Trophoblast cell (in vitro differentiated cells and primary cell): Measurements from ENCODE around the gene RTL10.
"Not testable (repeated sequence)": the region's sequence is repeated elsewhere in the genome, so short reads cannot be mapped to it uniquely, and the experiment has no call there.

Source experiments
- DNase-seq, 2 donors: peaks; one replicate each; pipeline ENCODE4 v3.0.0-alpha.2; 2016
- H2AFZ ChIP-seq: 2 replicates; pipeline ENCODE4 v1.6.1; 2013; ENCODE audit warnings: low read length, moderate library complexity, mild to moderate bottlenecking; ENCODE audit not compliant: insufficient read depth, poor library complexity
- H2AK5ac ChIP-seq: 2 replicates; pipeline ENCODE4 v1.6.1; 2013; ENCODE audit warnings: mild to moderate bottlenecking, low read length
- H2BK120ac ChIP-seq: 2 replicates; pipeline ENCODE4 v1.6.1; 2013; ENCODE audit warnings: low read length, mild to moderate bottlenecking, moderate library complexity; ENCODE audit not compliant: insufficient read depth, poor library complexity
- H2BK12ac ChIP-seq: 2 replicates; pipeline ENCODE4 v1.6.1; 2013; ENCODE audit warnings: mild to moderate bottlenecking, low read length, moderate library complexity
- H2BK5ac ChIP-seq: 2 replicates; pipeline ENCODE4 v1.6.1; 2013; ENCODE audit warnings: low read length, low read depth, moderate library complexity, mild to moderate bottlenecking; ENCODE audit not compliant: poor library complexity
- H3K14ac ChIP-seq: 2 replicates; pipeline ENCODE4 v1.6.1; 2013; ENCODE audit warnings: mild to moderate bottlenecking, low read length
- H3K18ac ChIP-seq: 2 replicates; pipeline ENCODE4 v1.6.1; 2013; ENCODE audit warnings: mild to moderate bottlenecking, low read length
- H3K23ac ChIP-seq: 2 replicates; pipeline ENCODE4 v1.6.1; 2013; ENCODE audit warnings: low read length
- H3K27ac ChIP-seq: 2 replicates; pipeline ENCODE4 v1.5.1; 2013; ENCODE audit warnings: low read depth, mild to moderate bottlenecking, inconsistent platforms, low read length, moderate library complexity
- H3K27me3 ChIP-seq: 2 replicates; pipeline ENCODE4 v1.6.1; 2013; ENCODE audit warnings: inconsistent platforms, mild to moderate bottlenecking, low read length, moderate library complexity; ENCODE audit not compliant: insufficient read depth
- H3K36me3 ChIP-seq, 2 experiments: 1 replicate in 1 of 2; 2 replicates in 1 of 2; pipeline ENCODE4 v1.6.1; 2013; ENCODE audit warnings: low read length in 2 of 2, mild to moderate bottlenecking in 2 of 2, moderate library complexity in 1 of 2; ENCODE audit not compliant: insufficient read depth in 2 of 2, control insufficient read depth in 1 of 2
- H3K4ac ChIP-seq: 2 replicates; pipeline ENCODE4 v1.6.1; 2013; ENCODE audit warnings: low read depth, mild to moderate bottlenecking, low read length, moderate library complexity
- H3K4me1 ChIP-seq, 2 experiments: 1 replicate in 1 of 2; 2 replicates in 1 of 2; pipeline ENCODE4 v1.6.1; 2013; ENCODE audit warnings: low read length in 2 of 2, mild to moderate bottlenecking in 2 of 2, moderate library complexity in 1 of 2; ENCODE audit not compliant: insufficient read depth in 2 of 2, control insufficient read depth in 1 of 2
- H3K4me2 ChIP-seq: 2 replicates; pipeline ENCODE4 v1.6.1; 2013; ENCODE audit warnings: inconsistent platforms, mild to moderate bottlenecking, low read length, moderate library complexity
- H3K4me3 ChIP-seq: 2 replicates; pipeline ENCODE4 v1.5.1; 2013; ENCODE audit warnings: mild to moderate bottlenecking, low read depth, low read length, inconsistent platforms
- H3K79me1 ChIP-seq: one replicate; pipeline ENCODE4 v1.6.1; 2013; ENCODE audit warnings: low read length
- H3K79me2 ChIP-seq: 2 replicates; pipeline ENCODE4 v1.6.1; 2013; ENCODE audit warnings: low read length, mild to moderate bottlenecking; ENCODE audit not compliant: control insufficient read depth, insufficient read depth, poor library complexity
- H3K9ac ChIP-seq: 2 replicates; pipeline ENCODE4 v1.6.1; 2013; ENCODE audit warnings: mild to moderate bottlenecking, low read length
- H3K9me3 ChIP-seq: 2 replicates; pipeline ENCODE4 v1.6.1; 2013; ENCODE audit warnings: low read depth, mild to moderate bottlenecking, control low read depth, inconsistent platforms, low read length; ENCODE audit not compliant: insufficient read depth
- H4K12ac ChIP-seq: 2 replicates; pipeline ENCODE4 v1.6.1; 2013; ENCODE audit warnings: low read depth, mild to moderate bottlenecking, low read length, moderate library complexity
- H4K8ac ChIP-seq: 2 replicates; pipeline ENCODE4 v1.6.1; 2013; ENCODE audit warnings: low read depth, mild to moderate bottlenecking, low read length, moderate library complexity
- H4K91ac ChIP-seq: one replicate; pipeline ENCODE4 v1.6.1; 2013; ENCODE audit warnings: low read depth, mild to moderate bottlenecking, low read length, moderate library complexity
- WGBS: extraction: QIAGEN DNeasy Blood & Tissue Kit; methylation state at CpG from one replicate; pipeline ENCODE4 v1.1.7; 2013; ENCODE audit warnings: missing lambda C conversion rate; ENCODE audit not compliant: insufficient read length, insufficient coverage; ENCODE audit errors: extremely low coverage; 5-methylcytosine and 5-hydroxymethylcytosine counted together

RTL10 gene

DNA sequence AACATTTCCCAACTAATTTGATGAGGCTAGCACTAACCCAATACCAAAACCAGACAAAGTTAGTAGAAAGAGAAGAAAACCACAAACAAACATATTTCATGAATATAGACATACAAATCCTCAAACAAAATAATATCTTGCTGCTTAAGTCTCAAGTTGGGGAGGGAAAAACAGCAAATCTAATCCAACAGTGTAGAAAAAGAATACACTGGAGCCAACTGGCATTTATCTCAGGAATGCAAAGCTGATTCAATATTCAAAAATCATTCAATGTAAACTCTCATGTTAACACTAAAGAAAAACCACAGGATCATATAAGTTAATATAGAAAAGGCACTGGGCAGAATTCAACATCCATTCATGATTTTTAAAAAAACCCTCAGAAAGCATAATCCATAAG, 18.2 kb downstream of the RTL10 start:
- no peak overlapping the region for H4K91ac ChIP-seq
- no peak overlapping the region for H4K8ac ChIP-seq
- H4K12ac ChIP-seq: no peak overlapping the region
- no peaks in the 10 kb centered on the region for H3K9me3 ChIP-seq
- no peak overlapping the region for H2AK5ac ChIP-seq
- no peak overlapping the region for H3K4me3 ChIP-seq
- H2BK12ac ChIP-seq: no peak overlapping the region
- H3K18ac ChIP-seq: no peak overlapping the region
- H3K4ac ChIP-seq: no peak overlapping the region
- no peaks in the 10 kb centered on the region for H3K79me1 ChIP-seq
- no peaks in the 10 kb centered on the region for H3K79me2 ChIP-seq
- H3K27me3 ChIP-seq: no peaks in the 10 kb centered on the region
- peaks cover 0 to 3% of the 10 kb centered on the region in 2 experiments for H3K4me1 ChIP-seq
- H3K27ac ChIP-seq: no peak overlapping the region
- no peak overlapping the region for H3K4me2 ChIP-seq
- DNase-seq: no peak
- H2BK5ac ChIP-seq: no peak overlapping the region
- H2AFZ ChIP-seq: no peak overlapping the region
- no peaks in the 10 kb centered on the region for H3K36me3 ChIP-seq
- H2BK120ac ChIP-seq: no peak overlapping the region
- H3K9ac ChIP-seq: no peak overlapping the region
- no peak overlapping the region for H3K14ac ChIP-seq
- H3K23ac ChIP-seq: no peak overlapping the region

DNA sequence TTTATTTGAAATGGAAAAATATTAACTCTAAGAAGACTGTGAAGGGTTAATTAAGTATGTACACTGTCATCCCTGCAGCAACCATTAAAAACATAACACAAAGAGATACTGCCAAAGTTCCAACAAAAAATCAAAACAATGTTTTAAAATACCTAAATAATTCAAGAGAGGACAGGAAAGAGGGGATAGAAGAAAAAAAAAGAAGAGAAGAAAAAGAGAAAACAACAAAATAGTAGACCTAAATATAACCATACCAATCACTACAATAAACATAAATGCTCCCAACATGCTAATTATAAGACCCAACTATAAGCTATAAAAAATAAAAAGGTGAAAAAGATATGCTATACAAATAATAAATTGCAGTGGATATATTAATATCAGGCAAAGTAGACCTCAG, 20.1 kb downstream of the RTL10 start:
- H3K4ac ChIP-seq: no peak overlapping the region
- no peak overlapping the region for H3K27ac ChIP-seq
- no peak overlapping the region for H3K18ac ChIP-seq
- no peaks in the 10 kb centered on the region for H3K4me1 ChIP-seq
- no peak overlapping the region for H2BK120ac ChIP-seq
- no peak overlapping the region for H3K4me2 ChIP-seq
- no peaks in the 10 kb centered on the region for H3K79me1 ChIP-seq
- H3K27me3 ChIP-seq: no peaks in the 10 kb centered on the region
- no peaks in the 10 kb centered on the region for H3K36me3 ChIP-seq
- no peak overlapping the region for H2BK12ac ChIP-seq
- no peak overlapping the region for H4K12ac ChIP-seq
- H2AK5ac ChIP-seq: no peak overlapping the region
- no peaks in the 10 kb centered on the region for H3K9me3 ChIP-seq
- no peak overlapping the region for H3K14ac ChIP-seq
- no peaks in the 10 kb centered on the region for H3K79me2 ChIP-seq
- no peak overlapping the region for H3K9ac ChIP-seq
- no peak overlapping the region for H3K23ac ChIP-seq
- H4K91ac ChIP-seq: no peak overlapping the region
- no peak overlapping the region for H2AFZ ChIP-seq
- no peak overlapping the region for H3K4me3 ChIP-seq
- no peak overlapping the region for H2BK5ac ChIP-seq
- H4K8ac ChIP-seq: no peak overlapping the region
- DNase-seq: no peak

DNA sequence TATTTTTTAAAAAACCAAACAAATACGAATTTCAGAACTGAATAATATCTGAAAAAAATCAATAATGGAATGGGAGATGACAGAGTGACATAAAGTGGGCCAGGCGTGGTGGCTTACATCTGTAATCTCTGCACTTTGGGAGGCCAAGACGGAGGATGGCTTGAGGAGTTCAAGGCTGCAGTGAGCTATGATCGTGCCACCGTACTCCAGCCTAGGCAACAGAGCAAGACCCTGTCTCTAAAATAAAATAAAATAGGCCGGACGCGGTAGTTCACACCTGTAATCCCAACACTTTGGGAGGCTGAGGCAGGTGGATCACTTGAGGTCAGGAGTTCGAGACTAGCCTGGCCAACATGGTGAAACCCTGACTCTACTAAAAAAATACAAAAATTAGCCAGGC, 21.3 kb downstream of the RTL10 start:
- not testable (repeated sequence) for H2AK5ac ChIP-seq, H3K9ac ChIP-seq, H4K12ac ChIP-seq, H4K91ac ChIP-seq, H3K4ac ChIP-seq, H3K4me3 ChIP-seq, H3K79me2 ChIP-seq, H3K23ac ChIP-seq, H3K27me3 ChIP-seq, H2BK5ac ChIP-seq, H3K79me1 ChIP-seq, H4K8ac ChIP-seq, H3K14ac ChIP-seq, DNase-seq, H3K36me3 ChIP-seq, H2BK120ac ChIP-seq, H3K4me2 ChIP-seq, H2BK12ac ChIP-seq, H3K9me3 ChIP-seq, H3K18ac ChIP-seq, H3K27ac ChIP-seq, H3K4me1 ChIP-seq, H2AFZ ChIP-seq
- no CpG with 5 or more reads among the region's 9 CpGs for WGBS

DNA sequence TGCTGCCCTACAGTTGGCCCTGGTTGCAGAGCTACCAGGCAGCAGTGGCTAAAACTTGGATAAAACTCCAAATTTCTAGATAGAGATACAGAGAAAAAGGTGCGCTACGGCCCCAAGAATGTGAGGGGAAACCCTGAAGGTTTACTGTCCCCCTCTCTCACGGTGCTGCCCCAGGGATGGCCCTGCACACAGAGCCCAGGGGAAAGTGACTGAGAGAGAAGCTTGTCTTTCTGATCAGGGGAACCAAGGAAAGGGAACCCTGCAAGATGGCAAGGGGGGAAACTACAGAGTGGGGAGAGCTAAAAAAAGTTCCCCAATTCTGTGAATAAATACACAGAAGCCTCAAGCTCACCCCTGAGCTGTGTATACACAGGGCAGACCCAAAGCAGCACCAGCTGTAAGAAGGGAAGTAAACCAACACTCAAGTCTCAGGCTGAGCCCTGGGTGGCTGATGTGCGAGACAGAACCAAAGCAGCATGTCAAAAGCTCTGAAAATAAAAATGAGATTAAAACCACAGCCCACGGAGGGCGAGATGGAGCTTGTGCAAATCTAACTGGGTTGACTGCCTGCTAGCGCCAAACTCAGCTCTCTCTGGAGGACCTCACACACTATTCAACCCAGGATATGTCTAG, 22.1 kb downstream of the RTL10 start:
- Histone ChIP-seq H4K91ac (no peak overlapping the region), H3K23ac (no peak overlapping the region), H2BK120ac (no peak overlapping the region), H2AFZ (no peak overlapping the region), H3K27me3 (no peaks in the 10 kb centered on the region), H3K79me2 (no peaks in the 10 kb centered on the region), H3K14ac (no peak overlapping the region), H3K4me2 (no peak overlapping the region), H3K27ac (no peak overlapping the region), H3K79me1 (no peaks in the 10 kb centered on the region), H3K4me1 (no peaks in the 10 kb centered on the region), H3K9me3 (no peaks in the 10 kb centered on the region), H4K12ac (no peak overlapping the region), H3K4me3 (no peak overlapping the region), H4K8ac (no peak overlapping the region), H3K9ac (no peak overlapping the region), H3K4ac (no peak overlapping the region), H2BK5ac (no peak overlapping the region), H2AK5ac (no peak overlapping the region), H2BK12ac (no peak overlapping the region), H3K18ac (no peak overlapping the region), H3K36me3 (no peaks in the 10 kb centered on the region)
- WGBS: no CpG with 5 or more reads among the region's 7 CpGs
- DNase-seq: no peak
